ENCODE measurements around the gene ADCY1.

- no peak for TF ChIP-seq CTCF (IDR thresholded peaks at IDR 0.05)
- no peak for TF ChIP-seq POLR2A (IDR thresholded peaks at IDR 0.05)
Observed at GRCh38 chr7:45601816-45602540, 27.8 kb downstream of the ADCY1 start.

All from suprapubic skin (tissue), 3 donors.